NCI-H2227 treated with DMSO at 0.1 percent for 48 hours (cell line): ENCODE data around the gene PRAME.
"Not testable (repeated sequence)": the region's sequence is repeated elsewhere in the genome, so short reads cannot be mapped to it uniquely, and the experiment has no call there.

Experiments
- DNase-seq: peaks from one replicate; lab custom pipeline; 2025; lab: John Stamatoyannopoulos, UW

Gene PRAME

GRCh38 chr22:22558972-22559603 lies at the start of gene PRAME:
PRAME (minus strand) TSS chr22:22559265; CDS start chr22:22556832, 2,433 bp downstream.
- DNase-seq: peak; percentile 84

GRCh38 chr22:22608022-22608421 lies 49.0 kb upstream of the PRAME start:
- DNase-seq: not testable (repeated sequence)

GRCh38 chr22:22605074-22605404 lies 46.0 kb upstream of the PRAME start:
- no peak for DNase-seq

- DNase-seq: no peak
Observed at GRCh38 chr22:22604326-22605073, 45.4 kb upstream of the PRAME start.

GRCh38 chr22:22603470-22603947 lies 44.4 kb upstream of the PRAME start:
- no peak for DNase-seq

GRCh38 chr22:22600531-22601261 lies 41.6 kb upstream of the PRAME start:
- no peak for DNase-seq

- no peak for DNase-seq
Observed at GRCh38 chr22:22599248-22599647, 40.2 kb upstream of the PRAME start.

- DNase-seq: no peak
Observed at GRCh38 chr22:22598144-22598543, 39.1 kb upstream of the PRAME start.

GRCh38 chr22:22595001-22595835 lies 36.2 kb upstream of the PRAME start:
- no peak for DNase-seq

- DNase-seq: no peak
Observed at GRCh38 chr22:22593964-22594656, 35.0 kb upstream of the PRAME start.

- DNase-seq: no peak
Observed at GRCh38 chr22:22593250-22593649, 34.2 kb upstream of the PRAME start.

GRCh38 chr22:22591348-22592299 lies 32.6 kb upstream of the PRAME start:
- DNase-seq: no peak

GRCh38 chr22:22590136-22590891 lies 31.2 kb upstream of the PRAME start:
- DNase-seq: no peak

GRCh38 chr22:22588485-22589164 lies 29.6 kb upstream of the PRAME start:
- DNase-seq: no peak

- no peak for DNase-seq
Observed at GRCh38 chr22:22587577-22588188, 28.6 kb upstream of the PRAME start.

- DNase-seq: no peak
Observed at GRCh38 chr22:22584722-22585121, 25.7 kb upstream of the PRAME start.

GRCh38 chr22:22583030-22583429 lies 24.0 kb upstream of the PRAME start:
- DNase-seq: no peak

- not testable (repeated sequence) for DNase-seq
Observed at GRCh38 chr22:22581524-22581923, 22.5 kb upstream of the PRAME start.
